ENCODE measurements around the gene GEMIN8. TPM values are rescaled to one million over a fixed set of nuclear protein-coding genes. Genes with fewer than 3 reads are reported as not detected.
A peak's percentile ranks its signal among the peaks of the same experiment; 100 is the strongest.

GEMIN8 gene
- total RNA-seq, 1 donor from 2014 or later: 7.9 TPM

GRCh38 chrX:14003028-14003427 lies 26.7 kb downstream of the GEMIN8 start:
- Histone ChIP-seq H3K27me3 (ENCODE audit: control insufficient read depth, insufficient read depth, low read length) (no peaks in the 10 kb centered on the region), H3K36me3 (ENCODE audit: control insufficient read depth, insufficient read depth, low read length) (no peaks in the 10 kb centered on the region), H3K4me3 (ENCODE audit: low read depth, low read length) (no peak overlapping the region)
- DNase-seq (ENCODE audit: low read depth) (no peak), FAIRE-seq (peak; percentile 40)
- no peak for TF ChIP-seq CTCF (IDR thresholded peaks at IDR 0.05; ENCODE audit: insufficient read depth, low read length, severe bottlenecking)

GRCh38 chrX:13996650-13997049 lies 33.0 kb downstream of the GEMIN8 start:
- no peak for FAIRE-seq
- DNase-seq (ENCODE audit: low read depth): no peak

GRCh38 chrX:13994536-13995080 lies 35.1 kb downstream of the GEMIN8 start:
- no peak for TF ChIP-seq CTCF (IDR thresholded peaks at IDR 0.05; ENCODE audit: insufficient read depth, low read length, severe bottlenecking)
- Histone ChIP-seq H3K27me3 (ENCODE audit: control insufficient read depth, insufficient read depth, low read length) (no peaks in the 10 kb centered on the region), H3K36me3 (ENCODE audit: control insufficient read depth, insufficient read depth, low read length) (no peaks in the 10 kb centered on the region), H3K4me3 (ENCODE audit: low read depth, low read length) (no peak overlapping the region)
- DNase-seq (ENCODE audit: low read depth) (peak; percentile 20), FAIRE-seq (no peak)

More at GRCh38 chrX:13996650-13997049, 33.0 kb downstream of the GEMIN8 start:
- Histone ChIP-seq H3K36me3 (ENCODE audit: control insufficient read depth, insufficient read depth, low read length) (no peaks in the 10 kb centered on the region), H3K4me3 (ENCODE audit: low read depth, low read length) (no peak overlapping the region), H3K27me3 (ENCODE audit: control insufficient read depth, insufficient read depth, low read length) (no peaks in the 10 kb centered on the region)
- TF ChIP-seq CTCF (IDR thresholded peaks at IDR 0.05; ENCODE audit: insufficient read depth, low read length, severe bottlenecking): no peak

GRCh38 chrX:13994104-13994503 lies 35.6 kb downstream of the GEMIN8 start:
- no peak overlapping the region for H3K4me3 ChIP-seq (ENCODE audit: low read depth, low read length)
- FAIRE-seq (no peak), DNase-seq (ENCODE audit: low read depth) (no peak)
- no peaks in the 10 kb centered on the region for H3K27me3 ChIP-seq (ENCODE audit: control insufficient read depth, insufficient read depth, low read length)
- H3K36me3 ChIP-seq (ENCODE audit: control insufficient read depth, insufficient read depth, low read length): no peaks in the 10 kb centered on the region
- no peak for TF ChIP-seq CTCF (IDR thresholded peaks at IDR 0.05; ENCODE audit: insufficient read depth, low read length, severe bottlenecking)

GRCh38 chrX:13990126-13990800 lies 39.4 kb downstream of the GEMIN8 start:
- no peaks in the 10 kb centered on the region for H3K36me3 ChIP-seq (ENCODE audit: control insufficient read depth, insufficient read depth, low read length)
- FAIRE-seq (no peak), DNase-seq (ENCODE audit: low read depth) (no peak)
- no peak overlapping the region for H3K4me3 ChIP-seq (ENCODE audit: low read depth, low read length)
- no peak for TF ChIP-seq CTCF (IDR thresholded peaks at IDR 0.05; ENCODE audit: insufficient read depth, low read length, severe bottlenecking)
- H3K27me3 ChIP-seq (ENCODE audit: control insufficient read depth, insufficient read depth, low read length): no peaks in the 10 kb centered on the region
